Stimulated activated naive CD8-positive, alpha-beta T cell treated with anti-CD3 and anti-CD28 coated beads, Interleukin-15, Interleukin-2, amounts not matched to agents 100 ng/mL and 50 ng/mL, for 24 hours (primary cell): ENCODE measurements around the gene ASB16.

Experiments used
- H3K27ac Mint-ChIP-seq: one replicate; pipeline ENCODE4 v1.8.0; 2021; ENCODE audit warnings: mild to moderate bottlenecking, mixed read lengths
- H3K27me3 Mint-ChIP-seq: one replicate; pipeline ENCODE4 v1.8.0; 2021; ENCODE audit warnings: mixed read lengths
- H3K36me3 Mint-ChIP-seq: one replicate; pipeline ENCODE4 v1.8.0; 2021; ENCODE audit warnings: low read depth, mixed read lengths
- H3K4me1 Mint-ChIP-seq: one replicate; pipeline ENCODE4 v1.8.0; 2021; ENCODE audit warnings: low read depth, mixed read lengths
- H3K4me3 Mint-ChIP-seq: one replicate; pipeline ENCODE4 v1.8.0; 2021; ENCODE audit warnings: mild to moderate bottlenecking, mixed read lengths
- H3K9me3 Mint-ChIP-seq: one replicate; pipeline ENCODE4 v1.8.0; 2021; ENCODE audit warnings: mixed read lengths

Gene ASB16

GRCh38 chr17:44206825-44207155, 36.3 kb downstream of the ASB16 start:
- Mint-ChIP-seq H3K27ac (no peak overlapping the region), H3K4me3 (no peak overlapping the region), H3K36me3 (peaks cover 45% of the 10 kb centered on the region), H3K4me1 (peaks cover 53% of the 10 kb centered on the region), H3K27me3 (no peaks in the 10 kb centered on the region), H3K9me3 (no peaks in the 10 kb centered on the region)

GRCh38 chr17:44207319-44207718, 36.8 kb downstream of the ASB16 start:
- Mint-ChIP-seq H3K9me3 (no peaks in the 10 kb centered on the region), H3K4me3 (no peak overlapping the region), H3K36me3 (peaks cover 45% of the 10 kb centered on the region), H3K4me1 (peaks cover 57% of the 10 kb centered on the region), H3K27ac (no peak overlapping the region), H3K27me3 (no peaks in the 10 kb centered on the region)

- H3K27me3 Mint-ChIP-seq: no peaks in the 10 kb centered on the region
- peaks cover 58% of the 10 kb centered on the region for H3K4me1 Mint-ChIP-seq
- no peak overlapping the region for H3K4me3 Mint-ChIP-seq
- H3K9me3 Mint-ChIP-seq: no peaks in the 10 kb centered on the region
- peaks cover 47% of the 10 kb centered on the region for H3K36me3 Mint-ChIP-seq
- no peak overlapping the region for H3K27ac Mint-ChIP-seq
Measured at GRCh38 chr17:44207743-44208142, 37.2 kb downstream of the ASB16 start.

DNA sequence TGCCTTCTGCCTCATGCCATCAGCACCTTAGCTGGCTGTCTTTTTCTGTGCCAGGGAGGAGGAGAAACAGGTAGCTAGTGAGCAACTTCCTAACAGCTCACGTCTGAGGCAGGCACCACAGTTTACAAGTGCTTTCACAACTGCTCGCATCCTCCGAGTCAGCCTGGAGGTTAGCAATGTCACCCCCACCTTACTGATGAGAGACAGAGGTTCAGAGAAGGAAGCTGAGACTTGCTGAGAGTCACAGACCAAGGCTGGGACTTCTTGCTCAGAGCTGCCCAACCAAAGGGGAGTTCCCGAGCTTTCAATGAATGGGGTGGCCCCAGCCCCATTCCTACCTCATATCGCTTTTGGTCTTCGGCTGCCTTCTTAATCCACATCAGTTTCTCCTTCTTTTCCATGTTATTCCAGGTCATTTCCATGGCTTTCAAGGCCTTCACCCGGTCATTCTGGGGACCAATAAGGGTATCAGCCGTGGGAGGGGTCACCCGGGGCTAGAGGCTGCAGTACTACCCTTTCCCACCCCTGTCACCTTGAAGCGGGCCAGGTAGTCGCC, 39.4 kb downstream of the ASB16 start:
- H3K27me3 Mint-ChIP-seq: no peaks in the 10 kb centered on the region
- H3K4me3 Mint-ChIP-seq: peak overlapping the region; percentile 84
- H3K36me3 Mint-ChIP-seq: peaks cover 68% of the 10 kb centered on the region
- peaks cover 64% of the 10 kb centered on the region for H3K4me1 Mint-ChIP-seq
- H3K9me3 Mint-ChIP-seq: no peaks in the 10 kb centered on the region
- H3K27ac Mint-ChIP-seq: peak overlapping the region; percentile 95

DNA sequence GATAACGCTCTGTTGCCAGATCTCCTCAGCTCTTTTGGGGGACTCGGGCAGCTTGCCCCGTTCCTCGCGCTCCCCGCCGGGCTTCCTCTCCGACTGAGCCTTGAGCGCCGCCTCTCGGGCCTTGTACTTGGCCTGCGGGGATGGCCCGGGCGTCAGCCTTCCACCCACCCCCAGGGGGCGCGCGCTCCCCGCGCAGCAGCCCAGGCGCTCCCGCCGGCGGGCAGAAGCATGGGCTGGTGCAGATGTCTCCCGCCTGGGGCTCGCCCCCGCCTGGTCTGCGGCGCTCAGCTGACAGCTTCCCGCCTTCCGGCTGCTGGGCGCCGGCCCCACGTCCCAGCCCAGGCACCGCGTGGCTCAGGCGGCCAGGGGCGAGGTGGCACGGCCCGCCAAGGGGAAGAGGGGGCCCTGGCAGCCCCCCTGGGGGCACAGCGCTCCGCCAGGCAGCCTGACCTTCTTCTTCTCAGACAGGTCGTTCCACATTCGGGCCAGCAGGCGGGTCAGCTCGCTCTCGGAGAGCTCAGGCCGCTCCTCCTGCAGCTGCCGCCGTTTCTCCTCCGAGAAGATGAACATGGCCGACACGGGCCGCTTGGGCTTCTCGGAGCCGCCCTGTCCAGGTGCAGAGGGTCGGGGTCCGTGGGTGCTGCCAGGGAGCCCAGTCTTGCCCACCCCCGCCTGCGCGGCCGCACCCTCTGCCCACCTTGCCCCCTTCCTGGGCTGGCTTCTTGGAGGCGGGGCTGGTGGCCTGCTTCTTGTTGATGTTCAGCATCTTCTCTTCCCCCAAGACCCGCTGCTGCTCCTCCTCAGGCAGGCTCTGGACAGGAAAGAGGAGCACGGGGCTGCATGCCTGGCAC, 40.1 kb downstream of the ASB16 start:
- H3K27ac Mint-ChIP-seq: peak overlapping the region; percentile 95
- no peaks in the 10 kb centered on the region for H3K9me3 Mint-ChIP-seq
- peak overlapping the region; percentile 84 for H3K4me3 Mint-ChIP-seq
- no peaks in the 10 kb centered on the region for H3K27me3 Mint-ChIP-seq
- peaks cover 75% of the 10 kb centered on the region for H3K36me3 Mint-ChIP-seq
- H3K4me1 Mint-ChIP-seq: peaks cover 71% of the 10 kb centered on the region

DNA sequence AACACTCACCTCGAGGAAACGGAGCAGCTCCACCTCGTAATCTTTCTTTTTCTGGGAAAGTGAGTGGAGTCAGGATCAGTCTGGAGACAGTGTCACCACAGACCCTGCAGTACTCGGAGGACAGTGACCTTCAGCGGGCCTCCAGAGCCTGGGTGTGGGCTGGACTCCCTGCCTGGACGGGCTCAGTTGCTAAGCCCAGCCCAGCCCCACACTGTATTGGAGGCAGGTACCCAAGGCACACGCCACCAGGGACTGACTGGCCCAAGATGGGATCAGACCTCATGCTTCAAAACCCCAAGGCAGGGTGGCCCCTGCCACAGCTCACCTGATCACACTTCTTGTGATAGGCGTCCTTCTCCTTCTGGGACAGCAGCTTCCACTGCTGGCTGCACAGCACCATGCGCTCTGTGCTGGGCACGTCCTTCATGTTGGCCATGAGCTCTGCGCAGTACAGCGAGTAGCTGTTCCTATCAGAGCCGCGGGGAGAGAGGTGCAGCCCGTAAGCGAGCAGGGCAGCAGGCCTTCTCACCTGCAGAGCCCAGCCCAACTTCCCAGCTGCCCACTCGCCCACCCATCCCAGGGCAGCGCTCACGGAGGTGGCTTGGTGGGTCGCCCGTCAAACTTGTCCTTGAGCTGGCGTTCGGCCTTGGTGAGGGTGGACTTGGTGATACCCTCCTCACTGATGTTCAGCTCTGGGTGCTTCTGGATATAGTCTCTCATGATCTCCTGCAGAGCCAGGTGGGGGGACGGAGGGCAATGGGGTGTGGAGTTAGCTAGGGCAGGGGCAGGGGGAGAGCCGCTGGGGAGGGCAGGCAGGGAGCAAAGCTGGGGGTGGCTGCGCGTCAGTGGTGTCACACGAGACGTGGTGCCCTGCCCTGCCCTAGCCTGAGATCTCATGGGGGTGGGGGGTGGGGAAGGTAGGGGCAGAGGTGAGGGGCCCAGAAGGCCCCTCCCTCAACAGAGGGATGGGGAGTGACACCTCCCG, 41.1 kb downstream of the ASB16 start:
- peaks cover 81% of the 10 kb centered on the region for H3K4me1 Mint-ChIP-seq
- H3K27ac Mint-ChIP-seq: peak overlapping the region; percentile 34
- no peaks in the 10 kb centered on the region for H3K27me3 Mint-ChIP-seq
- peak overlapping the region; percentile 42 for H3K4me3 Mint-ChIP-seq
- H3K9me3 Mint-ChIP-seq: no peaks in the 10 kb centered on the region
- H3K36me3 Mint-ChIP-seq: peaks cover 81% of the 10 kb centered on the region

GRCh38 chr17:44212507-44213402, 42.3 kb downstream of the ASB16 start:
- Mint-ChIP-seq H3K27ac (peak overlapping the region; percentile 32), H3K27me3 (no peaks in the 10 kb centered on the region), H3K36me3 (peaks cover 83% of the 10 kb centered on the region), H3K4me3 (peak overlapping the region; percentile 39), H3K9me3 (no peaks in the 10 kb centered on the region), H3K4me1 (peaks cover 83% of the 10 kb centered on the region)

DNA sequence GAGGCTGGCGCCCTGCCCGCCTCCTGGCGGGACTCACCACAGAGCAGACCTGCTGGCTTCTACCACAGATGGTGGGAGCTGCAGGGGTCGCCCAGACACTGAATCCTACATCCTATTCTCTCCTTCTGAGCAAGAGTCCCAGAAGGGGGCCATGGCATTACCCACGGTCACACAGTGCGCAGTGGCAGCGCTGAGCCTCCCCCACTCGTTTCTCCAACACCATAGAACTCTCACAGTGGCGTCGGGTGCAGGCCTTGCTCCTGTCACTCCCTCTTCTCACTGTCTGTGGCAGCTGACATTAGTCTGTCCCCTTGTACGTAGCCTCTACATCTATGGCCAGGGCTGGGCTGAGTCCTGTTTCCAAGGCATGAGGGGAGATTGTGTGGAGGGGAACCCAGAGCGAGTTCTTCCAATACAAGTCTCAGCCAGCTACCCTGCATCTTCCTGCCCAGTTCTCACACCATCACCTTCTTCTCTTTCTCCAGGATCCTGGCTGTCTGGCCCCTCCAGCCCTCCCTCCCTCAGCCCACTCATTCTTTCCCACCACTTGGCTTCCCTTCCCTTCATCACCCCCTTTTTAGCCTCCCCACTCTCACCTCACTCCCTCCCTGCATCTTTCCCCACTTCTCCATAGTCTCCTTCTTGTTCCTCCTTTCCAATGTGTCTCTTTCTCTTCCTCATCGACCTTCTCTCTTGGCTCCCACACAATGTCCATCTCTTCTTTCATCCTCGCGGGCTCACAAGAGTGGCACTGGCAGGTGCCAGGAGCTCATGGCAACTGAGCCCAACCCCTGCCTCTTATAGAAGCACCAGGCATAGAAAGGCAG, 43.1 kb downstream of the ASB16 start:
- Mint-ChIP-seq H3K27ac (peak overlapping the region; percentile 32), H3K4me1 (peaks cover 77% of the 10 kb centered on the region), H3K36me3 (peaks cover 77% of the 10 kb centered on the region)

GRCh38 chr17:44214230-44214494, 43.7 kb downstream of the ASB16 start:
- peaks cover 72% of the 10 kb centered on the region for H3K4me1 Mint-ChIP-seq

More for the DNA sequence above, 43.1 kb downstream of the ASB16 start:
- Mint-ChIP-seq H3K27me3 (no peaks in the 10 kb centered on the region), H3K4me3 (peak overlapping the region; percentile 39), H3K9me3 (no peaks in the 10 kb centered on the region)

GRCh38 chr17:44214896-44215295, 44.4 kb downstream of the ASB16 start:
- Mint-ChIP-seq H3K4me3 (peak overlapping the region; percentile 93), H3K36me3 (peaks cover 66% of the 10 kb centered on the region)

More at GRCh38 chr17:44214230-44214494, 43.7 kb downstream of the ASB16 start:
- no peak overlapping the region for H3K4me3 Mint-ChIP-seq
- no peaks in the 10 kb centered on the region for H3K27me3 Mint-ChIP-seq
- peak overlapping the region; percentile 95 for H3K27ac Mint-ChIP-seq
- H3K9me3 Mint-ChIP-seq: no peaks in the 10 kb centered on the region
- peaks cover 73% of the 10 kb centered on the region for H3K36me3 Mint-ChIP-seq

DNA sequence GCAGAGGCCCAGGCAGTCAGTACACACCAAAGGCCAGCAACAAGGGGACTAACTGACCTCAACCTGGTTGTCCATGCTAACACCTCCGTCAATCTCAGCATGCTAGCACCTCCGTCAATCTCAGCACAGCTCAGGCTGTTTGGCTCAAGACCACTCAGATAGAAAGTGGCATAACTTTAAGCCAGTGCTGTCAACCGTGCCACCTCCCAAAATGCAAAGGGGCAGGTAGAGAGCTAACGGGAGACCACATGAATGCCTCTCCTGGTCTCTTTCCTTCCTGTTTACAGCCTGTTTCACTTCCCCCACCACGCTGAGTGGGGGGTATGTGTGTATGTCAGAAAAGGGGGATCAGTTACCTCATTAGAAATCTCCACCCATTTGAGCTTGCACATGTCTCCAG, 45.7 kb downstream of the ASB16 start:
- H3K36me3 Mint-ChIP-seq: peaks cover 57% of the 10 kb centered on the region
- peak overlapping the region; percentile 93 for H3K4me3 Mint-ChIP-seq
- peaks cover 56% of the 10 kb centered on the region for H3K4me1 Mint-ChIP-seq

More at GRCh38 chr17:44214896-44215295, 44.4 kb downstream of the ASB16 start:
- Mint-ChIP-seq H3K9me3 (no peaks in the 10 kb centered on the region), H3K27ac (peak overlapping the region; percentile 95), H3K4me1 (peaks cover 65% of the 10 kb centered on the region), H3K27me3 (no peaks in the 10 kb centered on the region)

DNA sequence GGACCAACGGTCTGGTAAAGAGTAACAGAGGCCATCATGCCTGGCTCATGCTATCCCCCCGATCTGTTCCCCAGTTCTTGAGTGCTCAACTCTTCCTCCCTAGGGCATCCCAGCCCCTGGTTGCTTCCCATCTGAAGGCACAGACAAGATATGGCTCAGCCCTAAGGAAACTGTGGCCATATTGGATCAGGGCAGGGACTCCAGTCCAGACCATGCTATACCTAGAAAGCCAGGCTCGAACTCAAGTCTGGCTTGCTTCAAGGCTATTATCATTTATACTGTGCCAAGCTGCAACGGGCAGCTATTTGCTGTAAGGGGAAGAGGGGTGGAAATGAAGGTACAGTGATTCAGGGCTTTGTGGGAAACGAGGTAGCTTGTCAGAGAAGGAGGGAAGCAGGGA, 46.2 kb downstream of the ASB16 start:
- peaks cover 55% of the 10 kb centered on the region for H3K4me1 Mint-ChIP-seq
- peak overlapping the region; percentile 93 for H3K4me3 Mint-ChIP-seq
- no peaks in the 10 kb centered on the region for H3K27me3 Mint-ChIP-seq
- peak overlapping the region; percentile 95 for H3K27ac Mint-ChIP-seq
- H3K36me3 Mint-ChIP-seq: peaks cover 52% of the 10 kb centered on the region
- H3K9me3 Mint-ChIP-seq: no peaks in the 10 kb centered on the region

More for the DNA sequence above, 45.7 kb downstream of the ASB16 start:
- H3K9me3 Mint-ChIP-seq: no peaks in the 10 kb centered on the region
- peak overlapping the region; percentile 95 for H3K27ac Mint-ChIP-seq
- H3K27me3 Mint-ChIP-seq: no peaks in the 10 kb centered on the region

DNA sequence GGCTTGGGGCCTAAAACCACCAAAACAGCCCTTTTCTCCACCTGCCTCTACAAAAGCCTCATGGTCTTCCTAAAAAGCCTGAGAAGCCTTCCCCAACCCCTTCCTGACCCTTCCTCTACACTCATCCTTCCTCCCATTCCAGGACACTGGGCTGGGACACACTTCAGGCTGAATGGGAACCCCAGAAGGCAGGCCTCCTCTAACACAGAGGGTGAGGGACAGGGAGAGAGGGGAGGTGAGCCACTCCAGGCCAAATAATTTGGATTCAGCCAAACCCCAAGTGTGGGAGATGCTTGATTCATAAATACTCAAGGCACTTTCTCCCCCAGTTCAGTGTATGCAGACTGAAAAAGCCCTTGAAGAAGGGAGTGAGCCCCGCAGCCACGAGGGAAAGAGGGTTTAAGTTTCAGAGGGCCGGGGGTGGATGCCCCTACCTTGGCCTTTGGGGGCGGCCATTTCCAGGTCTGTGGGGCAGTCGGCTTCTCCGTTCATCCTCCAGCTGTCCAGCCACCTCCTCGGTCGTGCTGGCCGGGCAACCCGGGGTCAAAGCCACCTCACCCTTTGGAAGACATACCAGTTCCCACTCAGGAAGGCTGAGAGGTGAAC, 47.3 kb downstream of the ASB16 start:
- Mint-ChIP-seq H3K9me3 (no peaks in the 10 kb centered on the region), H3K27me3 (no peaks in the 10 kb centered on the region), H3K36me3 (peaks cover 49% of the 10 kb centered on the region), H3K27ac (peak overlapping the region; percentile 95), H3K4me3 (peak overlapping the region; percentile 93), H3K4me1 (peaks cover 57% of the 10 kb centered on the region)
